Stimulated activated CD8-positive, alpha-beta memory T cell treated with anti-CD3 and anti-CD28 coated beads, Interleukin-7, amount 100 ng/mL, for 48 hours (primary cell): ENCODE data around the gene EARS2.
"Not testable (repeated sequence)": the region's sequence is repeated elsewhere in the genome, so short reads cannot be mapped to it uniquely, and the experiment has no call there.

ENCODE experiments used
- DNase-seq, 2 donors: peaks; one replicate each; pipeline ENCODE4 v3.0.0-alpha.2; 2020; ENCODE audit warnings: low read depth in 1 of 2; ENCODE audit errors: extremely low read depth in 1 of 2

The EARS2 gene

DNA sequence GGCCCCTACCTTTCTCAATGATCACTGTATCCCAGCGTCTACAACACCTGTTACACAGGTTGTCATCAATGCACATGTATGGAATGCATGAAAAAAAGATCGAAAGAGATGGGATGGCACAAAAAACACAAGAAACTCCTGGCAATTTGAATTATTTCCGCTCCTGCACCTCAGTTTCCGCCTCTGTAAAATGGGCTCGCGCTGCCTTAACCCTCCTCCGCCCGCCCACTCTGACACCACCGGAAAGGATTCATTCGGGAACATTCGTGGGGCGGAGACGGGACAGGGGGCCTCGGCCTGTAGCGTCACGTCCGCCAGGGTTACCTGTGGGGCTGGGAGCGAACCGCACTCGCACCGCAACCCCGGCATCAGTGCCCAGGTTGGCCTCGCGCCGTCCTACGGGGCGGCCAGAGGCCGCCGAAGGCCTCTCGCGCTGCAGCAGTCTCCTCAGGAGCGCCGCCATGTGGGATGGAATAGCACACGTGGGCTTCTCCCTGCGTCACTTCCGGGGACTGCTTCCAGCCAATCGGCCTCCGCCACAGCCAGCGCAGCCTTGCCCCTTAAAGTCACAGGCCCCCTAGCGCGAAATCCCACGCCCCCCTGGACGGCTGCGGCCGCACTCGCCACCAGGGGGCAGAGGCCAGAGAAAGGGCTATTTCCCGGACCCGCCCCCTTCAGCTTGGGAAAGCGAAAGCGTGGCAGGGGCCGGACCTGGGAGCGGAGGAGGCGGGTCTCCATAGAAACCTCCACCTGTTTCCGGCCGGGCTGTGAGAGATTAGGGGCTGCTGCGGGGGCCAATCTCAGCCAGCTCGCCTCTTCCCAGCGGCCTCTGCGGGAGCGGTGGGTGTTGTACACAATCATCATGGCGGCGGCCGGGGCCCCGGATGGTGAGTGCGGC lies at the start of gene EARS2, which contains the start of gene UBFD1:
Gene EARS2, minus strand, starts transcription at position 470 of the 898 bp plus-strand sequence. Its CDS starts 7 bp downstream, at position 463.
Gene UBFD1, plus strand, starts transcription at position 847 of the 898 bp plus-strand sequence. Its CDS starts 16 bp downstream, at position 863.
- peak; percentile 97 to 99 for DNase-seq

DNA sequence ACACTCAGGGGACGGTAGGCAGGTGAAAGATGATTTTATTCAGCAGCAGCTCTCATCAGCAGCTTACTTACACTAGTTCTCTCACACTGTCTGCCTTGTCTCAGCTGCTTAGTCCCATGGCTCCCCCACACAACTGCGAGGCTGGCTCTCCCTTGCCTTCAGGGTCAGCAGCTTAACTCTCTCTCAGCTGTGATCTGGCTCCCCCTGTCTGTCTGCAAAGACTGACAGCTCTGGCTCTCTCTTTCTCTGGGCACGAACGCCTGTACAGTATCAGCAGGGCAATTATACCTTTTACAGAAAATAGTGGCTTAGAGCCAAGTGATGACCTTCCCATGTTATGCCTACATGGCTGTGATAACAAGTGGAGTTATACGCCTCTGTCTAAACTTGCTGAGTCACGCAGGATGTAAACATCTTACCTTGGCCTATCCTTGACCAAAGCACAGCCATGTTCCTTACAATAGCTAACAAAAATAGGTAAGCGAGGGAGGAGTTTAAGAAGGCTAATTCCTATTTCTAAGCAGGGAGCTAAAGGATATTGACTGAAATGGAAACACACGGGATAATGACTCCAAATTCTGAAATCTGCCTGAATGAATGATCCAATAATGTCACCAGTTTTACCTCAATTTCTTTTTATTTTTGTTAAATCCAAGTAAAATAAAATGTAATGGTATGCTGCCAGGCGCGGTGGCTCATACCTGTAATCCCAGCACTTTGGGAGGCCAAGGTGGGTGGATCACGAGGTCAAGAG lies 40.0 kb upstream of the EARS2 start:
- DNase-seq, result no peak

DNA sequence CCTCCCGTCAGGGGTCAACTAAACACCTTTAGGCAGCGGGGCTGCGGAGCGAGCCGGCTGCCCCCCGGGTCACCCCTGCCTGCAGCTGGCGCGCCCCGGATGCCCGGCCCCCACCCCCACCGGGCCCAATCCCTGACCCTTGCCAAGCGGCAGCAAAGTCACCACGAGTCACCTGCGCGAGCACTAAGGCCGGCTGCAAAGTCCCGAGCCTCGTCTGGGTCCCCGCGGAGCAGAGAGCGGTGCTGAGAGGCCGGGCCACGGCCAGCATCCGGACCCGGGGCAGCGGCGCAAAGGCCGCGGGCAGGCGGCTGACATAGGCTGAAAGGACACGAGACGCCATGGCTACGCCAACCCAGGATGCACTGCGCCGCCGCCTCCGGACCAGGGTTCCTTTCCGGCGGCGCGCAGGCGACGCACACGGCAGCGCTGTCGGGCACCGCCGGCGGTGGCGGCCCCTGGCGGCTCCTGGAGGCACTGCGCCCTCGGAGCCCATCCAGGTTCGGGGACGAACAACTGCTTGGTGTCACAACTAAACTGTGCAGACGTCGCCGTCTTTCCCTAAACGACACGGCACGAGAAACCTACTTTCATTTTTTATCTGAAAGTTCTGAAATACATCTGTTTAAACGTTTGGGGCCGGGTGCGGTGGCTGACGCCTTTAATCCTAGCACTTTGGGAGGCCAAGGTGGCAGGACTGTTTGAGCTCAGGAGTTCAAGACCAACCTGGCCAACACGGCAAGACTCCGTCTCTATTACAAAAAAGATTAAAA lies 39.0 kb upstream of the EARS2 start, which contains the start of gene NDUFAB1:
Gene NDUFAB1, minus strand, starts transcription at position 366 of the 770 bp plus-strand sequence. Its CDS starts 26 bp downstream, at position 340.
- DNase-seq, result peak; percentile 78 to 79

DNA sequence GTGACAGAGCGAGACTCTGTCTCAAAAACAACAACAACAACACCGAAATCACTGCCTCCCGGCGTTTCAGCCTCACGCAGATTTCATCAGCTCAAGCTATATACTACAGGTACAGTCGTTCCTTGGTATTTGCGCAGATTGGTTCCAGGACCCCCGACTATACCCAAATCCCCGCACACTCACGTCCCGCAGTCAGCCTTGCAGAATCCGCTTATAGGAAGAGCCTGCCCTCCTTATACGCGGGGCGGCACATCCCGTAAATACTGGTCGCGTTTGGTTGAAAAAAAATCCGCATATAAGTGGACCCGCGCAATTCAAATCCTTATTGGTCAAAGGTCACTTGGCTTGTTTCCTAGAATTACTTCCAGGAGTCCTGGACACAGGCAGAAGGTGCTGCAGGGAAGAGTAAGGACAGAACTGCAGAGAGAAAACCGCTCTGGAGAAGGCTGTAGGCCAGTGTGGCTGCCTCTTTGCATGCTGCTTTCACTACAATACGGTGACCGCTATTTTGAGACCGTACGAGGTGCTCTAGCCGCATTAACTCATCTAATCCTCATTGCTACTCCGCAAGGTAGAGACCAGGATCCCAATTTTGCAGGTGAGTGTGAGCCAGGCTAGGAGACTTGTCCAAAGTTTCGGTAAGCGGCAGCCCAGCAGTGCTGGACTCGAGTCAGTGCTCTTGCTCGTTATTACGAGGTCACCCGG lies 38.2 kb upstream of the EARS2 start:
- DNase-seq, result no peak

DNA sequence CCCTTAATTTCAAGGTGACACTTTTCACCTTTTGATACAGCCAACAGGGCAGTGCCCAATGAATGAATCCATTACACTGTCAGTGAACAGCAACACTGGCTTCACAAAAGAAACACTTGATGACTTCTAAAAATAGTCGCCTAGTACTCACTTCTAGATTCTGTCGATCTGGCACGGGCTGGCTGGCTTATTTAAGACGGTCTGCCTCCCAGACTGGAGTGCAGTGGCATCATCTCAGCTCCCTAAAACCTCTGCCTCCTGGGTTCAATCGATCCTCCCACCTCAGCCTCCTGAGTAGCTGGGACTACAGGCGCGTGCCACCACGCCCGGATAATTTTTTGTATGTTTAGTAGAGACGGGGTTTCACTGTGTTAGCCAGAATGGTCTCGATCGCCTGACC lies 37.0 kb upstream of the EARS2 start:
- DNase-seq, result no peak

DNA sequence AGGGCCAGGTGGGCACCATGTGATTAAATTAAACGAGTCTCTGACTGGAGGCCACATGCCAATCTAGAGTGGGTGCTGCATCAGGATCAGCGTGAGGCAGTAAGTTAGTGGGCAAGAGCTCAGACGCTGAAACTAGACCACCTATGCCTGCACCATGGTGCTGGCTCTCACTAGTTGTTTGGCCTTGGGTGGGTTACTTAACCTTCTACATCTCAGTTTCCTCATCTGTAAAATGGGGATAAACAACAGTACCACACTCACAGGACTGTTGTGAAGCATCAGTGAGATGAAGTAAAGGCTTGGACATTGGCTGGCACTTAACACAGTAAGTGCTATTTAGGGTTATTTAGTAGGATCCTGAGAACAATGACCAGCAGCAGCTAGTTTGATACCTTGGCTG lies 33.0 kb upstream of the EARS2 start:
- DNase-seq, result no peak

DNA sequence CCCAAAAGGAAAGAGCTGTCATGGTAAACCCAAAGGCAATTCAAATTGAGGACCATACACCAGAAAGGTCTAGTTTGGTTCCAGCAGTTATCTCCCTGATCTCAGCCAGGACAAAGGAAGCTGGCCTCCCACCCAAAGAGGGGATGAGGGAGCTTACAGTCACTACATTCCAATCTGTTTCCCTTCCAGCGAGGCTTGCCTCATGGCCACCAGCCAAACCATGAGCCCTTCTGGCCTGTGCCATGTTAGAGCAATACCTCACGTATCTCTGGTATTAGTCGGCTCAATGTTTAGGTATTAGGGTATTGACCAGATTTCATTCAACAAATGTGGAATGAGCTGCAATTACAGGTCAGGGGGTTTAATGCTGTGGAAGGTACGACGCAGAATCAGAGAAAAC lies 30.6 kb upstream of the EARS2 start:
- no peak for DNase-seq

DNA sequence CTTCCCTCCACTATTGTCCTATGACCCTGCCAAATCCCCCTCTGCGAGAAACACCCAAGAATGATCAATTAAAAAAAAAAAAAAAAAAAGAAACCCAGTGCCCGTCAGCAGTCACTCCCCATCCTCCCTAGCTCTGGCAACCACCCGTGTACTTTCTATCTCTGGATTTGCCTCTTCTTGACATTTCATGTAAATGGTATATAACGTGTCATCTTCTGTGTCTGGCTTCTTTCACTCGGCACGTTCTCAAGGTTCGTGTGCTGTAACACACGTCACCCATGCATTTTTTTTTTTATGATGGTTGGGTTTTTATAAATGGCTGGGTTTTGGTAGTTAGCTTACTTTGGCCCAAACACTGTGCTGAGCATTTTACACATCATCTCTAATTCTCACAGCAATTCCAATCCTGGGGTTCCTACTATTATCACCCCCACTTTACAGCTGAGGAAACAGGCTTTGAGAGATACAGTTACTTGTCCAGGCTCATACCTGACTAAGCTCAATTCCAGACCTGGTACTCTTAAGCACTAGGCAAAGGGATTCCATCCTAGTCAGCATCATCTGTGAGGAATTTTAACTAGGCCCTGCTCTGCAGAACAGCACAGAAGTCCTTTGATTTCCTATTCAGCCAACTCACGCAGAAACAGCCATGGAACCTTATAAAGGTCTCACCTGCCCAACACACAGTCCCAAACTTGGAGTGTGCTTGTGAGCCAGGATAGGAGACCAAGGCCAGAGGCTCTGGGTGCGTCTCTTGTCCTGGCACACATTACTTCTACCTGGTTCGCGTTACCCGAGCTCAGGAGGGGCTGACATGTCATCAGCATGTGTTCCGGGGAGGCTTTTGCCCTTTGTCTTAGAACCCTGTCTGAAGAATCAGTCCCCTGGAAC lies 27.3 kb upstream of the EARS2 start:
- DNase-seq, result no peak

DNA sequence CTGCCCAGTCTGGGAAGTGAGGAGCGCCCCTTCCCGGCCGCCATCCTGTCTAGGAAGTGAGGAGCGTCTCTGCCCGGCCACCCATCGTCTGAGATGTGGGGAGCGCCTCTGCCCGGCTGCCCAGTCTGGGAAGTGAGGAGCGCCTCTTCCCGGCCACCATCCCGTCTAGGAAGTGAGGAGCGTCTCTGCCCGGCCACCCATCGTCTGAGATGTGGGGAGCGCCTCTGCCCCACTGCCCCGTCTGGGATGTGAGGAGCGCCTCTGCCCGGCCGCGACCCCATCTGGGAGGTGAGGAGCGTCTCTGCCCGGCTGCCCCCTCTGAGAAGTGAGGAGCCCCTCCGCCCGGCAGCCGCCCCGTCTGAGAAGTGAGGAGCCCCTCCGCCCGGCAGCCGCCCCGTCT lies 26.1 kb upstream of the EARS2 start:
- DNase-seq, result not testable (repeated sequence)

DNA sequence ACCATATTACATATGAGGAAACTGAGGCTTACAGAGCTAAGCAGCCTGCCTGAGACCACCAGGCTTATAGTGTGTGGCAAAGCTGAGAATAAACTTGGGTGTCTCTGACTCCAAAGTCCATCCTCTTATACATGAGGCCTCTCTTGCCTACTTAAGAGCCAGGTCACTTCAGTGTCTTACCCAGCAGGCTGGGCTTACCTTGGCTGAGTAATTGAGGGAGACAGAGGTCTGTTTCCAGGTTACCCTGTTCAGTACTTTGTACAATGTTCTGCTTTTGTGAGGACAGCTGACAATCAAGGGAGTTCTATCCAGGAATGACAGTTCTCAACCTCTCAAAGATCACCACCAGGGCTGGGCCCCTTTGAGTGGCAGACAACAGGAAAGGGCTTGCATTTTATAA lies 24.6 kb upstream of the EARS2 start:
- no peak for DNase-seq

DNA sequence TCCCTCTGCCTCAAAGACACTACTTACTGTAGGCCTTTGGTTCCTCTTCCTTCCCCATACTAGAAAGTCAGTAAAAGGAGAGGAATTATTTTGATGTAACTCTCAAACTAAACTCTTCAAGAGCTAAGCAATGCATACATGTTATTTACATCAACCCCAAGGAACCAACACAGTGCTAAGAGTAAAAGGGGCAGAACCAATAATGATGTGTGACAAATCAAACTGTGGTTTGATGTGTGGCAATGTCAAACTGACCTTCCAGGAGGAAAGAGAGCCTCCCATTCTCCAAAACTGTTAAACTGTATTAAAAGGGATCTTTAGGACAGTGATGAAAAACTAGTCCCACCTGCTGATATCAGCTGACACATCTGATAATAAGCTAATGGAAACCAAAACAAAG lies 23.2 kb upstream of the EARS2 start:
- no peak for DNase-seq

DNA sequence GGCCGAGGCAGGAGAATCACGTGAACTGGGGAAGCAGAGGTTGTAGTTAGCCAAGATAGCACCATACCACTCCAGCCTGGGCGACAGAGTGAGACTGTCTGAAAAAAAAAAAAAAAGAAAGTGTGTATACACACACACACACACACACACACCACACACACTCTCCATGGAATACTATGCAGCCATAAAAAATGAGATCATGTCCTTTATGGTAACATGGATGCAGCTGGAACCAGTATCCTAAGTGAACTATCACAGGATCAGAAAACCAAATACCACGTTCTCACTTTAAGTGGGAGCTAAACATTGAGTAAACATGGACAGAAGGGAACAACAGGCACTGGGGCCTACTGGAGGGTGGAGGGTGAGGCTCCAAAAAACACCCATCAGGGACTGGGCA lies 22.2 kb upstream of the EARS2 start:
- DNase-seq, result no peak

DNA sequence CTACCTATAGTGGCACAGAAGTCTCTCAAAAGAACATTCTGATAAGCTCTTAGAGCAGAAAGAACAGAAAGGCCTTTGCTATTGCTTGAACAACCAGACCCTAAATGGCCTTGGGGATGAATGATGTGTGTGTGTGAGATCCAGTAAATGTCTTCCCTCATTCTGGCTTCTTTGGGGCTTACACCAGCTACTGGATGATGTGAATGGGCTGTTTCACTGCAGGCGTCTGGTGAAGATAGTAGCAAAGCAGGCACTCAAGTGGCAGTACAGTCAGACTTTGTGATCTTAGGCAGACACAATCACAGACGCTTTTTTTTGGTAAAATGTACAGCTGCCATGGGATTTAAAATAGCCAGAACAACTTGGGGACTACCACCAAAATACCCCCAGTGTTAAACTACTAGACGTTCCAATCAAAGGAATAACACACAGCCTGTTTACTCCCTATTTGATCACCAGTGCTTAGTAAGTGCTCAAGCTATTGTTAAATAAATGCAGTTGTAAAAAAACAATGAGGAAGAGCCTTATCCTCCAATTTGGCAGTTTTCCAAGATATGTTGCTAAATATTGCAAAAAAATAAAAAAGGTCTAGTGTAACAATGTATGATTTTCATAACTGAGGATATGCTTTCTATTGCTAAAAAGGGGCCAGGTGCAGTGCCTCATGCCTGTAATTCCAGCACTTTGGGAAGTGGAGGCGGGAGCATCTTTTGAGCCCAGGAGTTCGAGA lies 21.1 kb upstream of the EARS2 start:
- DNase-seq, result no peak

DNA sequence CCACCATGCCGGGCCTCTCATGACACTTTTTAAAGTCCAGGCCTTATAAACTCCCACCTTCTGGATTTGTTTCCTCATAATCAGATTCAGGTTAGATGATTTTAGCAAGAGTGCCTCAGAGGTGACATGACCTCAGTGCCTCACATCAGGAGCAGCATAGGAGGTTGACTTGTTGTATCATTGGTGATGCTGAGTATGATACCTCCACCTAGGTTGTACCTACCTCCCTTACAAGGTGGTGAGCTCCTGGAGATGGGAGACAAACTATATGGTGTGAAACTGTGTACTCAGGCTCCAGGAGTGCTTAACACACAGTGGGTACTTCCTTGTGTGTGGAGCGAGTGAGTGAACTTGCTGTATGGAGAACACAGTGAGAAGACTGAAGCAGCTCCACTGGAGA lies 20.3 kb upstream of the EARS2 start:
- no peak for DNase-seq

DNA sequence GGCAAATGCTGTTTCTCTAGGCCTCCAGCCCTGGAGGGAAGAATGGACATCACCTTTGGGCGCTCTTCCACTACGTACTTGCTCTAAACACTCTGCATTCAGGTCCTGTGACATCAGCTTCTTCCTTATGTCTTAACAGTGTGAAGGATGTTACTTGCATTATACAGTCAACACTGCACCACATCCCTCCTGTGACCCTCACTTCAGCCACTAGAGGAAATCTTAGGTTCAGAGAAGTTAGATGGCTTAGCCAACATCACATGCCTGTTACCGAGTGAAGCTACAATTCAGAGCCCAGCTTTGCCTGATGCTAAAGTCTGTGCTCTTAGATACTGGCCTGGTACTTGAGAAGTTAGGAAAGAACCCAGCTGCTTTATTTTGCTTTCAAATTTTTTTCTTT lies 18.7 kb upstream of the EARS2 start:
- no peak for DNase-seq

DNA sequence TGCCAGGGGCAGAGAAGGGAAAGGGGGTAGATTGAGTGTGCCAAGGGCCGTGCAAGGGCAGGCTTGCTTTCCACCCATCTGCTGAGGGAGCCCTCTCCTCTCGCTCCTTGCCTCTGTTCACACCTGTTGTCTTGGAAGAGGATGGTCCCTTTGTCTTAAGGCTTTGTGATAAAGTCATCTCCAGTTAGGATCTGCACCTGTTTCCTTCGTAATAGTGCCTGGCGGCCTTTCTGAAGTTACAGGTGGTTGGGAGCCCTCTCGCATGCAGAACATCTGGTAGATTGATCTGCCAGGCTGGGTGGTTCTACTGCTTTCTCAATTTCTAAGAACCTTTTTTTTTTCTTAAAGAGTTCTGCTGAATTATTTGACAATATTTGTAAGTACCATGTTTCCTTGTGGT lies 16.7 kb upstream of the EARS2 start:
- DNase-seq, result no peak

DNA sequence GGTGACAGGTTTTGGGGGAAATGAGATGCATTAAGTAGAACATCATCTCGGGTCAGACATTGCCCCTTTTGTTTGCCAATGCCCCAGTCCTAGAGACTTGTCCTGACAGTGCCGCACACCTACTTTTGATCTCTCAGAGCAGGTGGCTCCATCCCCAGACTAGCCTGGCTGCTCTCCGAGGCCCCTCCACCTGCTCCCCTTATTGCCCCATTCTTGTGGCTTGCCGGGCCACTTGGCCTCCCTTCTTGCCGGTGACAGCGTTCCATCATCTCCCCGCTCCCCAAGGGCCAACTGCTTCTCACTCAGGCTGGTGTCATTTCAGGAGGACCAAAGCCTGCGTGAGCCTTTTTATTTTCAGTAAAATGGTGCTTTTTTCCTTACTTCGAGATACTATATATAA lies 15.2 kb upstream of the EARS2 start:
- no peak for DNase-seq

DNA sequence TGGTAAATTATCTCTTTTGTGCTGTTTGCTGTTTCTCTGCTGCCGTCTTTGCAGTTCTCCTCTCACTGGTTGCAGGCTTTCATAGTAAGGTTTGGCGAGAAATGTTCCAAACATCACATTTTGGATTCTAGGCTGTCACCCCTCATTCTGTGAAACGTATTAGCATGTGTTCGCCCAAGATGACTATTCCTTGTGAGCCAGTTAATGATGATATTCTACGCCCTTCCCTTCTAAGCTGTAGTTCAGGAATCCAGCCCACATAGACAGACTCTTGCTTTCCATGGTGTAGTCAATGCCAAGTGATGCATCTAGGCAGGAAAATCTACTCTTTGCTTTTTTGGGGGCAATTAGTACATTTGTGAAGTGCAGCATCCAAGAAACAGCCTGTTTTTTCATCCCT lies 14.7 kb upstream of the EARS2 start:
- no peak for DNase-seq
